ENCODE data around the gene P3H1.
"Not testable (repeated sequence)": the region's sequence is repeated elsewhere in the genome, so short reads cannot be mapped to it uniquely, and the experiment has no call there.

Gene P3H1

DNA sequence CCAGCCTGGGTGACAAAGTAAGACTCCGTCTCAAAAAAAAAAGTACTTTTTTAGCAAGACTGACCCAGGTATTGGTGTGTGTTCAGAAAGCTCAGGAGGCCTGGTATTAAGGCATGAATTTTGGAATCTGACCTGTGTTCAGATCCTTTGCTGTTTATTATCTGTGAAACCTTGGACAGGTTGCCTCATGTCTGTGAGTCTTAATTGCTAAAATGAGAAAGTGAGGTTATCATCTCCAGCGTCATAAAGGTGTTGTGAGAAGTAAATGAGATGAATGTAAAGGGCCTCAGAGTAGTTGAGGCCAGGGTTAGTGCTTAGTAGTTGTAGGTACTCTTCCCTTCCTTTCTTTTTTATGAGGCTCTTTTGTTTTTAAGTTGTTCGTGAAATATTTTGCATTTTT lies 3.0 kb upstream of the P3H1 start:
- DNase-seq, result no peak

DNA sequence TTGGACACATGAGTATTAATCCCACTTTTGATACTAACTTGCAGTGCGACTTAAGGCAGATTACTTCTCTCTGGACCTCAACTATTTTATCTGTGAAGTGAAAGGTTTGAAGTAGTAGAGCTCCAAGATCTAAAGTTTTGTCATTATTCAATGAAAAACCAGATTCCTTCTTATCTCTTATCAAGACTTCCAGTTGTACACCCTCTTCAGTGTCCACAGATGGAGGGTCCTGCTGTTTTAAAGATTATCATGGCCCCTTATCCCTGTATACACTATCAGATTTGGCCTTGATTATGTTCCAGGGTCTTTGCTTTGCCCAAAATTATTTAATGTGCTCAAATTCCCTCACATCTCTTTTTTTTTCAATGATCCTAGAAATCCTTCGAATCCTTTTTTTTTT lies 1.3 kb upstream of the P3H1 start:
- DNase-seq, result no peak

GRCh38 chr1:42767510-42768000 lies 727 bp upstream of the P3H1 start:
- DNase-seq, result no peak

- DNase-seq, result peak; percentile 88
Observed at GRCh38 chr1:42765832-42766740, 742 bp downstream of the P3H1 start.

GRCh38 chr1:42765269-42765668 lies 1.6 kb downstream of the P3H1 start:
- peak; percentile 21 for DNase-seq

DNA sequence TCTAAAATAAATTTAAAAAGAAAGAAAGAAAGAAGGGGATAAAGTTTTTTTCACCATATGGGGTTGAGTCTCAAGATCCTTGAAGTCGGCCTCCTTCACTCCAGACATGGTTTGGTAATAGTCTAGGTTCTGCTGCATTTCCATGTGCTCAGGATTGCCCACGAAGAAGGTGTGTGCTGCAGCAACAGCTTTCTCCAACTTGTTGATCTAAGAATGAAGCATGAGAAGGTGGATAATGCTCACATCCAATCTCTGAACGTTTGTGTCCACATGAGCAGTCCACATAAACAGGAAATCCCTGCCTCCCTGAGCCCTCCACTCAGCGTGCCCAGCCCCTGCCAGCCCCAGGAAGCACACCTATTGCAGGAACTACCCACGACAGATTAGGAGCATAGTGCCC lies 4.6 kb downstream of the P3H1 start:
- no peak for DNase-seq

- DNase-seq, result no peak
Observed at GRCh38 chr1:42761567-42761966, 5.3 kb downstream of the P3H1 start.

DNA sequence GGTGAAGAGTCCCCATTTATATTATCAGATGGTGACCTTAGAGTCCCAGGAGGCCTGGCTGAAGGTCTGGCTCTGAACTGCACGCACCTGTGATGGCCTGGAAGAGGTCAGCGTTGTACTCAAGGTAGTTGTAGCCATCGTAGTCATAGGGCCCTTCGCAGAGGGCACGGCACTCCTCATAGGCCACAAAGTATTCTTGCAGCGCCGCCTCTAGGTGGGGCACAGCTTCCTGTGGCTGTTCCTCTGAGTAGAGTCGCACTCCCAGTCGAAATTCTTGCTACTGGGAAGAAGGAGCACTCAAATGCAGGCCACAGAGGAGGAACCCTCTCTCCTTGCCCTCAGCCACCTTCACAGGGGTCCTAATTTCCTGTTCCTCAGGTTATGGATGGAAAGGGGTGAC lies 7.7 kb downstream of the P3H1 start:
- no peak for DNase-seq

GRCh38 chr1:42758641-42759040 lies 8.2 kb downstream of the P3H1 start:
- DNase-seq, result no peak

GRCh38 chr1:42757892-42758275 lies 8.9 kb downstream of the P3H1 start:
- no peak for DNase-seq

GRCh38 chr1:42756956-42757891 lies 9.6 kb downstream of the P3H1 start:
- peak; percentile 71 for DNase-seq

GRCh38 chr1:42753070-42753469 lies 13.8 kb downstream of the P3H1 start:
- peak; percentile 60 for DNase-seq

GRCh38 chr1:42752284-42752683 lies 14.5 kb downstream of the P3H1 start:
- DNase-seq, result no peak

DNA sequence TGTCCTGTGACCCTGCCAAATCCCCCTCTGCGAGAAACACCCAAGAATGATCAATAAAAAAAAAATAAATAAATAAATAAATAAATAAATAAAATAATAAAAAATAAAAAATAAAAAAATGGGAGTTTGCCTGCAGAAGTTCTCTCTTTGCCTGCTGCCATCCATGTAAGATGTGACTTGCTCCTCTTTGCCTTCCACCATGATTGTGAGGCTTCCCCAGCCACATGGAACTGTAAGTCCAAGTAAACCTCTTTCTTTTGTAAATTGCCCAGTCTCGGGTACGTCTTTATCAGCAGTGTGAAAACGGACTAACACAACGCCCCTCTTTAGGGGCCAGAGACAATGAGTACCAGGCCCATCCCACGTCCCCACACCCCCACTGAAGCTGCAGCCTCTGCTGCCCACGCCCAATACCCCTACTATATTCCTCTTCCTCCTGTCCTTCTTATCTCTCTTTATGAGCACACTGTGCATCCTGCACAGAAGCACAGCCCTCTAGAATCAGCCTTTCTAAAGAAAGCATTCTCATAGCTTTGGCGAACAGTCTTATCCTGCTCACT lies 15.2 kb downstream of the P3H1 start:
- not testable (repeated sequence) for DNase-seq

DNA sequence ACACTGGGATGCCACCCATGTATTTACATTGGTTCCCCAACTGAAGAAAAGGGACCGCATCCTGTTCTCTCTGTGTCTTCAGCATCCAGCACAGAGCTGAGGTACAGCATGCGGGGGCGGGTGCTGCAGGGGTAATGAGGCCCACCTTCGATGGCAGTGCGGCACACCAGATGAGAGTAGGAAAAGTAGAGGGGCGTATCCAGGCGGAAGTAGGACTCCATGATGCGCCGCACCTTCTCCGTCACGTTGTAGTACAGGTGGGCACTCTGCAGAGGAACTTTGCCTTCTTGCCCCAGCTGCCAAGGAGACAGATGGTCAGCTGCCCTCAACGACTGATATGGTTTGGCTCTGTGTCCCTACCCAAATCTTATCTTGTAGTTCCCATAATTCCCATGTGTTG lies 16.8 kb downstream of the P3H1 start:
- no peak for DNase-seq

DNA sequence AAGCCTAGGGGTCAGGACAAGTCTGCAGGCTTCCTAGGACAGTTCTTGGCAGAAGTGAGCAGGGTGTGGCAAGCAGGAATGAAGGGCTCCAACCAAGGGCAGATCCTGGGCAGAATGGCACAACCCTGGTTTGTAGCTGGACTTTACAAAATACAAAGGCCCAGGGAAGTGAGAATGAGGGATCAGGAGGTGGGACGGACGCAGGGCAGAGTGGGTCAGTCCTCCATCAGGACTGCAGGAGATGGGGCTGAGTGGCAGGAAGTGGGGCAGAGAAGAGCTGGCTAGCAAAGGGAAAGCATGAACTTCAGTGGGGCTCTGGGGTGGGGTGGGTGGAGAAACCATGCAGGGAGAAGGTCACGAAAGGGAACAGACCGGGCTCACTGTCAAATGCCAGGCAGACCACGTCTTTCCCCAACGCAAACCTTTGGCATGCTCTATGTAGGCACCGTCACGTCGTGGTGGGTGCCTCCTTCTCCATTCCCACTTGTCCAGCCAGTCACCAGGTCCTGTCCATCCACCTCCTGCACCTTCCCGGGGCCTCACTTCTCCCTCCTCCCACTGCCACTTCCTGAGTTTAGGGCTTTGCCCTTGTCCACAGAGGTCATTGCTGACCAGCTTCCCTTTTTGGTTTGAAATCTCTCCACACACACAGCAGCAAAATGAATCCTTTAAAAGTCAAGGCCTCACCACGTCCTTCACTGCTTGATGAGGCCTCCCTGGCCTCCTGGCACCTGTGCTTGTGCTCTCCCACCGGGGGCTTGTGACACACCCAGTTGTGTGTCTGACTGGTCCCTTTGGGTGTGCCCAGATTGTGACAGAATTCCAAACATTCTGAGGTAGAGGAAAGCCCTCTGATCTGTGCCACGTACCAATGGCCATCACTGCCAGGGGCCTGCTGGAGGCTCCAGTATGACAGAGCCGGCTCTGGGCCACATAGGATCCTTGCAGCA lies 18.1 kb downstream of the P3H1 start:
- no peak for DNase-seq

DNA sequence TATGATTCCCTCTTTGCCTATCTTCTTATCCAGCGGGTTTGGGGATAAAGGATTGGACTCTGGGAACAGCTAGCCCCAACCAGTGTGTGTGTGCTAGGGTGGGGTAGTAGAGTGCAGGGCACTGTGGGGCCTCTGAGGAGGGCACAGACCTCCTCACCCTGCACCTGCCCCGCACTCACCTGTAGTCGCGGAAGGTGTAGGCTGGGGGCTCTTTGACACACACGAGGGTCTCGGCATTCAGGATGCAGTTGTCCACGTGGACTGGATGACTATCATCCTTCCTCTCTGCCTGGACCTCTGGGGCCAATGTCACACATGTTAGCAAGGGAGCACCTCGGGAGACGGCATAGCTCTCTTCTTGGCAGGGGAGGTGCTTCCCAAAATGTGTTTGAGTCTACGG lies 18.8 kb downstream of the P3H1 start:
- DNase-seq, result no peak

DNA sequence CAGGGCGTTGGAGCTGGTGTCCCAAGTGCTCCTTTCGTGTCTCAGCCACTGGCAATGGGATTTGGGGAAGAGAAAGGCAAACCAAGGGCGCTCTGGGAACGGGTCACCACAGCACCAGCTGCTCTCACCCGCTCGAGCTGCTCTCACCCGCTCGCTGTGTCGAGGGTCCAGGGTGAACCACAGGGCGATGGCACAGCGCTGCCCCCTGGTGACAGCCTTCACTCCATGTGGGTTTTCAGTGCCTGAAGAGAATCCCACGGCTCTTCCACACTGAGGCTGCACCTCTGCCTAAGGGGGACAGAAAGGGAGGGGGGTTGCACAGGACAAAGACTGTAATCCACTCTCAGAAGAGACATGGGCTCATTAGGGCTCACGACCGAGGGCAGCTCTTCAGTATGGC lies 19.7 kb downstream of the P3H1 start:
- no peak for DNase-seq

DNA sequence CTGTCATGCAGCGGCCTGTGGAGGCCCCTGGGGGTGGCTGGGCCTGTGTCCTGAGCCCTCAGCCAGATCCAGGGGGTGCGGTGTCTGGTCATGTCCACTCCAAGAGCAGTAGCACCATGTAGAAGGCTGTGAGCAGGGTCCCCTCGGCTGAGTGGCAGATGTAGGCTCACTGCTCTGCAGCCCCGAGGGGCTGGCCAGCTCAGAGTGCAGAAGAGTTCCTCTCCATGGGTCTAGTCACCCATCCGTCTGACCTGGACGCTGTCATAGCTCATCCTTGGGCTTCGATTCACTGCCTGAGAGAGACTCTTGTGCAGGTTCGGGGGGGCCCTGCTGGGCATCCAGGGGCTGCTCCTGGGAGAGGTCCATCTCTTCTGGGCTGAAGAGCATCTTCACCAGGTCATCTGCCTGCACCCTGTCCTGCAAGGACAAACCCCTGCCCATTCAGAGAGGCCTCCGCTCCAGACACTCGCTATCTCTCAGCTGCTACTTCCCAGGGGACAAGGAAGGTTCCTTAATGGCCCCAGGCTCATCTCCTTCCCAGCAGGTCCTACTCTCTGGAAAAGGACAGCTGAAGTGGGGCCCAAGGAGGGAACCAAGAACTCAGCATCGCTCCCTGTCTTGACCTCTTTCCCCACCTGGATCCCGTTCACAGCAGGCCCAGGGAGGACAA lies 20.3 kb downstream of the P3H1 start:
- no peak for DNase-seq

DNA sequence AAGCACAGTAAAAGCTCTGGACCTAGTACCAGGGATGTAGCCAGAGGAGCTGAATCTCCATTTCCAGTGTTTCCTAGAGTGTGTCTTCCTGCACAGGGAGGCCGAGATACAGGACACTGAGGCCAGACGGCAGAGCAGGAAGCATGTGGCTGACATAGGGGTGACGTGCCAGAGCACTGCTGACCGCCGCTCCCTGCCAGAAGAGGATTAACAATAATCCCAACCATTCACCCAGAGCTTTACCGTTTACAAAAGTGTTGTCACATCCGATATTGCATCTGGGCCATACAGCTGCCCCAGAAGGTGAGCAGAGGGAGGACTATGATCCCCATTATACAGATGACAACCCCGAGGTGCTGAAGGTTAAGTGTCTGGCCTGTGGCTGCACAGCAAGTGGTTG lies 21.0 kb downstream of the P3H1 start:
- DNase-seq, result no peak

GRCh38 chr1:42744148-42744413 lies 22.7 kb downstream of the P3H1 start:
- DNase-seq, result no peak
